GM04504 (cell line): ENCODE data around the gene GPA33.
"Not testable (repeated sequence)": the region's sequence is repeated elsewhere in the genome, so short reads cannot be mapped to it uniquely, and the experiment has no call there.

Experiments
- DNase-seq: peaks from one replicate; pipeline ENCODE4 v3.0.0-alpha.2; 2012; ENCODE audit warnings: low read depth

The GPA33 gene

DNA sequence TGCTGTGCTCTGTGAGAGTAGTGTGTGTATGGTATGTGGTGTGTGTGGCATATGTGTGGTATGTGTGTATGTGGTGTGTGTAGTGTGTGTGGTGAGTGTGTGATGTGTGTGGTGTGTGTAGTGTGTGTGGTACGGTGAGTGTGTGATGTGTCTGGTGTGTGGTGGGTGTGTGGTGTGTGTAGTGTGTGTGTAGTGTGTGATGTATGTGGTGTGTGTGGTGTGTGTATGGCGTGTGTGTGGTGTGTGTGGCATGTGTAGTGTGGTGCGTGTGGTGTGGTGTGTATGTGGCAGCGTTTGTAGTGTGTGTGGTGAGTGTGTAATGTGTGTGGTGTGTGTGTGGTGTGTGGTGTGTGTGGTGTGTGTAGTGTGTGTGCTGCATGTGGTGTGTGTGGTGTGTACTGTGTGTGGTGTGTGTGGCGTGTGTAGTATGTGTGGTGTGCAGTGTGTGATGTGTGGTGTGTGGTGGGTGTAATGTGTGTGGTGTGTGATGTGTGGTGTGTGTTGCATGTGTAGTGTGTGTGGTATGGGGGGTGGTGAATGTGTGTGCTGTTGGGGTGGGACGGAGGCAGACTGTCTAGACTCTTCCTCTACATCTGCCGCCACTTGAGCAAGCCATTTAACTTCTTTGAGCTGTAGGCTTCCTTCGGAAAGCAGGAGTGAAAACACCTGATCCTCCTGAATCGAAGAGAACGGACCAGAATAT is 33.5 kb downstream of the GPA33 start:
- DNase-seq: no peak

DNA sequence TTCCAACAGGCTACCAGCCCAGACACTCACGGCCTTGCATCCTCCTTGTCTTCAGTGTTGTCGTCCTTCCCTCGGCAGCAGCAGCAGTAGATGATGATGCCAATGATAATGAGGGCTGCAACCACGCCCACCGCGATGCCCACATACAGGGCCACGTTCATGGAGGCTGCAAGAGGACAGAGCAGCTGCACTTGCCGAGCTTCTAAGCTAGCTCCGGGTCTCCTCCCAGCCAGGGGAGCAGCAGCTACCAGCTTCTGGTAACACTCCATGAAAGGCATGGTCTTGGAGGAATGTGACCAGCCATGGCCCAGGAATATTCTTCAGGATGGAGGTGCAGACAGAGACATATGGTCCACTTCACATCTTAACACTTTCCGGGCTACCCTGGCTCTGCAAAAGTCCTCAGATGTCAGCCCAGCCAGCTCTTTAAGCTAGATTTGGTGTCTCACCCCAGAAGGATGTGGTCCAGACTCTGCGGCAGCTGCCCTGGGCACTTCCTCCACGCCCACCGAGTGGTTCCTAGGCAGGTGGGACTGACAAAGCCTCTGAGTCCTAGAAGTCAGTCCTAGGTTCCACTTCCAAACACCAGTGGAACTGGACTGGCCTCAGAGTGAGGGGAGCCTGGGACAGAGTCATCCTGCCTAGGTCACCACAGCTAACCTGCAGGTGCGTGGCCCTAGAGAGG is 35.1 kb downstream of the GPA33 start:
- no peak for DNase-seq

DNA sequence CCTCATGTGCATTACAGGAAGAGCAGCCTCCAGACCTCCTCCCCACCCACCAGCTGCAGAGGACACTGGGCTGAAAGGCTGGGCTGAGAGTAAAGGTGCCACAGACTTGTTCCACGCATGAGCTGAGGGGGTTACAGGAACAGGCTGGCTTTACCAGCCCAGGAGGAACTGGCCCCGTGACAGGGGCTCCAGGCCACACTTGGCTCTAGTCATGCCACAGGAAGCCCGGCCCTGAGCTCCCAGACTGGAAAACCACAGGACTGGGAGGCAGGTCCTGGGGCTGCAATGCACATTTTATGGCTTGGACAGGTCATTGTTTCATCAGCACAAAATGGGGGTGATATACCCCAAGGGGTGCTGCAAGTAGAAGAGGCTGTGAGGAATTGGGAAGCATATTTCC is 35.6 kb downstream of the GPA33 start:
- DNase-seq: no peak

DNA sequence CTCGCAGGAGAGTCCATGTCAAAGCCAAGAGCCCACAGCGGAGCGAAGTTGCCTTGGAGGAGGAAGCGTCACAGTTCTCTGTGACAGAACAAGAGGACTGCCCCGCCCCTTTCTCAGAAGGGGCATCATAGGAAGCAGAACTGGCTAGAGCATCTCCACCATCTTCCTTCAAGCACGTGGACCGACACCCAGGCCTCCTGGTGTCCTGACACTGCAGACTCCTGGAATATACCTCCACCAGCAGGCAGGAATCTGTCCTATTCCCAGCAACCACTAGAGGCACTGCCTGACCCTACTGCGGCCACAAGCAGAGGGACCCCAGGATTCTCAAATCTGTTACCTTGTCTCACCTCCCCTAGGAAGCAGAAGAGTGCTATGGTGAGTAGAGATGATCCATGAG is 37.8 kb downstream of the GPA33 start:
- DNase-seq: no peak

DNA sequence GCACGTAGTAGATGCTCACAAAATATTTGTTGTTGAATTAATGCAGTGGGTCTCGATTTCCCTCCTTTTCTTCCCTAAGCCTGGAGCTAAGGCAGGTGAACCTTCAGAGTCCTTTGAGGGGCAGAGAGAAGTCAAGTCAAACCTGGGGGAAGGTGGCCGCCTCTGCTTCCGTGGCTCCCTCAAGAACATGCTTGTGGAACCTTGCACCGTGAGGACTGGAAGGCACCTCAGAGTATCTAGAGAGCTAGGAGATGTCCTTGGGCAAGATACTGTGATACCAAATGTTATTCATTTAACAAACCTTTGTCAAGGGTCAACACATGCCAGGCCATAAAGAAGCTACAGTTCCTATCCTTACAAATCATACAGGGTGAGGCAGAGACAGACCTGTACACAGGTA is 38.3 kb downstream of the GPA33 start:
- no peak for DNase-seq

DNA sequence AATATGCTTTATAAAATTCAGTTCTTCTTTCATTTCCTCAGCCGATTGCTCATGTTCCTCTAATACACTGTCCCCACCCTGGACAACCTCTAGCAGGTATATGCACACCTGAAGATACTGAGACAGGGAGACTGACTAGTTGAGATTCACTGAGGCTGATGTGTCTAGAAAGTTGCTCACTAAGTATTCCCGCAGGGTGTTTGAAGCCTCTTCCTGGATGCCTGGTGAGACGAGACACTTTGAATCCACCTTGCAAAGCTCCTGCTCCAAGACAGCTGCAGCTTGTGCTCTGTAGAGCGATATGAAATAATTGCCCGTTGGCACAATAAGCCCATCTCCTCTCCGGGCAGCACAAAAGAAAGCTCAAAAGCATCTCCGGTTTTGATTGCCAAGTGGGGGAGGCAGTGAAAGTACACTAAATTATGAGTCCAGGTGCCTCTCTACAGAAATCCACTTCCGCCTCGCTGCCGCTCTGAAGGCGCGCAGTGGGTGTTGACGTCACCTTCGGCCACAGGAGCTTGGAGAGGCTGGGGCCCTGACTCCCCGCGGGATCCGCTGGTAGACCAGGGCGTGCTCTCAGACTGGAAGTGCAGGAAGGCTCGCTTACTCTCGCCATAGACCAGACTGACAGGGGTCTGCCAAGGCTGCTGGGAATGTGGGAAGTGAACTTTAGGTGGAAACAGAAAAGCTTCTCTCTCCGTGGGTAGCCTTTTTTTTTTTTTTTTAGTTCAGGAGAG is 46.3 kb downstream of the GPA33 start:
- DNase-seq: no peak

DNA sequence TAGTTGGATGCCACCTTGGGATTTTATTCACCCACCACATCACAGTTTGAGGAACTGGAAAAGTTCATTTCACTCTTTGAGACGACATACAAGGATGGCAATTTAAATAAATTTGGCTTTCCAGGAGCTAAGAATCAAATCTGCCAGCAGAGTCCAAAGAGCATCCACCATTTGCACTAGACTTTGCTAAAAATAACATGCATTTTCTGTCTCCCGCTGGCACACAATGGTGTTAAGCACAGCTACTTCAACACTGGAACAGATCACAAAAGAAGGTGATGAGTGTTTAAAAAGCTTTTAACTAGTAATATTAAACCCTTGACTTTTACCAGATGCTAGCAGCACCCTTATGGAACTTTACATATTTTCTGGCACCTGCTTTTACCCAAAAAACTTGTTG is 56.5 kb downstream of the GPA33 start:
- no peak for DNase-seq

DNA sequence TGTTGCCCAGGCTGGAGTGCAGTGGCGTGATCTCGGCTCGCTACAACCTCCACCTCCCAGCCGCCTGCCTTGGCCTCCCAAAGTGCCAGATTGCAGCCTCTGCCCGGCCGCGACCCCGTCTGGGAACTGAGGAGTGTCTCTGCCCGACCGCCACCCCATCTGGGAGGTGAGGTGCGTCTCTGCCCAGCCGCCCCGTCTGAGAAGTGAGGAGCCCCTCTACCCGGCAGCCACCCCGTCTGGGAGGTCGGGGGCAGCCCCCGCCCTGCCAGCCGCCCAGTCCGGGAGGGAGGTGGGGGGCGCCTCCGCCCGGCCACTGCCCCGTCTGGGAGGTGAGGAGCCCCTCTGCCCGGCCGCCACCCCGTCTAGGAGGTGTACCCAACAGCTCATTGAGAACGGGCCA is 60.6 kb downstream of the GPA33 start:
- DNase-seq: not testable (repeated sequence)

DNA sequence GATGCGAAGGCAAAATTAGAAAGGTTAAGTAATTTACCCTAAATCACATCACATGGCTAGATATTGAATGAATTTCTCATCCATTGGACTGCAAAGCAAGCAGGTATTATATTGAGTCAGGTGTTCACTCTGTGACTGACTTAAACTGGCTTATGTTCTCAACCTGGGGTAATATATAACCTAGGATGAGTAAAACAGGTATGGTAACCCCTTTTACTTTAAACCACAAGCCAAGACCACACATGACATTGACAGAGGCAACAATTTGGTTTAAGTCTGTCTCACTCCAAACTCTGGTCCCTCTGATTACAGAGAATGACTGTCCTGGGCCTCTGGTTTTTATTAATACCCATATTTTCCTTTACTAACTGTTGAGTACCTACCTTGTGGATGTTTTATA is 67.8 kb downstream of the GPA33 start:
- DNase-seq: no peak

DNA sequence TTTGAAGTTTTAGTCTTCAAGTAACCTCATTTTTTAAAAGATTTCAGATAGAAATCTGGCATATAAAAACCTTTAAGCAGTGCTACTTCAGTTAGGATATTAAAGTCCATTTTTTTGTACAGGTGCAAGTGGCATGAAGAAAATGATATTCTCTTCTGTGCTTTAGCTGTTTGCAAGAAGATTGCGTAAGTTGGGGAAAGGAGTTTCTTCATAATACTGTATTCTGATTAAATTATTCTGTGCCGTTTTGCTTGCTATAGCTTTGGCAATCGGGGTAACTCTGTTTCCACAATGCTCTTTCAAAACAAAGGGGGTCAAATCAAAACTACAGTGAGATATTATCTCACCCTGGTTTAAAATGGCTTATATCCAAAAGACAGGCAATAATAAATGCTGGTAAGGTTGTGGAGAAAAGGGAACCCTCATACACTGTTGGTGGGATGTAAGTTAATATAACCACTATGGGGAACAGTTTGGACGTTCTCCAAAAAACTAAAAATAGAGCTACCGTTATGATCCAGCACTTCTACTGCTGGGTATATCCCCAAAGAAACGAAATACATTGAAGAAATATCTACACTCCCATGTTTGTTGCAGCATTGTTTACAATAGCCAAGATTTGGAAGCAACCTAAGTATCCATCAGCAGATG is 74.0 kb downstream of the GPA33 start:
- no peak for DNase-seq

DNA sequence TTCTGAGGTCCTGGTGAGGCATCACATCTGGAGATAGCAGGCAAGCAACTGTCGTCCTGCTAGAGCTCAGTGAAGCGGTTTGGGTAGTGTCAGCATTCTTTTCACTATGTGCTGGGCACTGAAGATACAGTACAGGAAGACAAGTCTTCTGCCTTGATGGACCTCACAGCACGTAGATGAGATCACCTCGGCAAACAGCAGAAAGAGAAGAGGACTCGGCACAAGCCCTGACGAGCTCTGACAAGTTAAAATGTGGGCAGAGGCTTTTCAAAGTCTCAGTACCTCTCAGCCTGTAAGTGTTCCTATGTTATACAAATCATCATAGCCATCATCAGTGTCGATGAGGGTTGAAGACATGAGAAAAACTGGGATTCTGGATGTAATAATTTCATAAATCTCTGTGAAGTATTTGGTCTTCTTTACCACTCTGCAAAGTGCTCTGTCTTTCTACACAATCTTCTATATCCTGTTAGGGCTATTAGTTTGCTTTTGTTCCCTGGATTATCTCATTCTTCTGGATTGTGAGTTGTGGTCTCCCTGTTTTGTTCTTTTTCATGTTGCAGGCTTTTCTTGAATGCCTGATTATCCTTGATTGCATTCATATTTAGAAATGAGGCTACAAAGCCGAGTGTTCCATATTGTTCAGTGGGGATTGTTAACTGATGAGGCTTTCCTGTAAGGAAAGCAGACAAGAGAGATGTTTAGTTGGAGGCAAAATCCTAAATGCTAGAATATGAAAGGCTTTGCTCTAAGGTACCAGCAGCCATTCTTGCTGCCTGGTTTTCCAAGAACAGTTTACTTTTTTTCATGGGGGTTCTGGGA is 76.9 kb downstream of the GPA33 start:
- DNase-seq: no peak

DNA sequence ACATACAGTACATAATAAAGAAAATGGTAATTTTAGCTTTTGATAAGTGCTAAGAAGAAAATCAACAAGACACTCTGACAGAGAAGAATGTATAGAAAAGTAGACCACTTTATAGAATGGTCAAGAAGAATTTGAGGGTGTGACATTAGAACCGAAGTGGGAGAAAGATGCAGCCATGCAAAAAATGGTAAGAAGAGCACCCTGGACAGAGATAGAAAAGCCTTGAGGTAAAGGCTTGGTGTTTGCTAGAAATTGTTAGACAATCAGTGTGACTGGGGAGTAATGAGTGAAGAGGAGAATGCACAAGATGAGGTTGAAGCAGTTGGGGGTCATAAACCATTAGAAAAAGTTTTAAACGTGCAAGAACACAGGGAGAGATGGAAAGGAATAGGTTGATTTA is 77.6 kb downstream of the GPA33 start:
- DNase-seq: no peak

DNA sequence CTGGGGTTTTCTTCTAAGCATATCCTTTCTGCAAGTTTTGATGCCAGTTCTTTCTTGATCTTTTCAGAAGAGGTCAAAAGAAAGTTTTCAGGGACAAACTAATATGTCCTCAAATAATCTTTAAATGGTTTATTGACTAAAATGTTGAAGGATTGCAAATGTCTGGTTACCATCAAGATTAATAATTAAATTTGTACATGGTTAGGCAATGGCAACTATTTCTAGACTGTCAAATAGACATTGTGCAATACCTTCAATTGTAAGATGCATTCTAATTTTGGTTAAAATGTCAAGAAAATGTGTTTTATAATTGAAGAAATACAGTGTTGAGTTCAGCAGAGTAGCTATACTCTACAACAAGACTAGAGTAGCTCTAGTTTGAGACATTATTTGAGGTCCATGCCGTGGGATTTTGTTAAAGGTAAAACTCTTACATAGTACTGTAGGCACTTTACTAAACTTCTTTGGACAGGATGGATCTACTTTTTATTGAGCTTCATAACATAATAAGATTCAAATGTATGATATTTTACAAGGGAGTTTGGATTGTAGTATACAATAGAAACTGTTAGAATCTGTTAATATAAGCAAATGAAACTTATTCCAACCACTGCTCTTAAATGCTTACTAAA is 78.5 kb downstream of the GPA33 start:
- DNase-seq: no peak

DNA sequence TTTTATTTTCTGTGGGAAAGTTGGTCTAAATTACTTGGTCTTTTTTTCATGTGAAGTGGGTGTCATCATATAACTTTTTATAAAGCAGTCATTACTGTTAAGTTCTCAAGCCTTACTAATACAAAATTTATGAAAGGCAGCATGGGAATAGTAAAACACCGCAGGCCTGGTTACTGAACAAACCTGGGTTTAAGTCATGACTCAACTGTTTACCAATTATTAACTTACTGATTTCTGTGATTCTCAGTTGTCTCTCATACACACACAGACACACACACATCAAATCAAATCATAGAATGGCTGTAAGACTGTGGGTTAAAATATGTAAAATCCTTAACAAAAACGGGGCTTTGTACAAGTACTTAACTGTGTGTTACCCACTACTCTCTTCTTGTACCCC is 86.5 kb downstream of the GPA33 start:
- DNase-seq: no peak
